ENCODE data around the gene ERC1.
A peak's percentile ranks its signal among the peaks of the same experiment; 100 is the strongest.

The ERC1 gene

DNA sequence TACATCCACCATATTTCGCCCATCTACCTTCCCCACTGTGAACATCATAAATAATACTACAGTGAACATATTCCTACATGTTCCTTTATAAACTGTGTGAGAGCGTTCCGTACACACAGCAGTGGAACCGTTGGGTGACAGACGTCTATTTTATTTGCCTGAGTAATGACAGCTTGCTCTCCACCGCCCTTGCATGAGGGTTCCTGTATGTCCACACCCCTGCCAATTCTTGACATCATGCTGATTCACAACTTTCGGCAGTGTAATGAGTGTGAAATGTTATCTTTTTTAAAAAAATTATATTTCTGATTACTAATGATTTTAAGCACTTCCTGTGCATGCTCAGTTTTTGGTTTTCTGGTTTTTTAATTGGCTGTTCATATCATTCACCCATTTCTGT lies 37.2 kb upstream of the ERC1 start:
- H3K4me1 ChIP-seq (ENCODE audit: control insufficient read depth, insufficient read depth, low read length), result peaks cover 2% of the 10 kb centered on the region; the same call in 1 of the 2 replicates
- CTCF ChIA-PET, result interaction anchor here (0.6 to 1.3 kb wide), 3 partner anchors 71 to 378 kb away, joined by 3 to 5 read pairs (median 3); no protein-coding TSS in a partner anchor
- no peak overlapping the region for H3K4me3 ChIP-seq (ENCODE audit: low read depth, low read length)
- H3K27ac ChIP-seq (ENCODE audit: extremely low read depth, low read depth, low read length), result no peak overlapping the region
- POLR2A ChIA-PET, result no interaction called here
- no peak for TF ChIP-seq ZNF274 (IDR thresholded peaks at IDR 0.05; ENCODE audit: low read length)
- no peak for TF ChIP-seq ZNF274 (tag by site-specific recombination; IDR thresholded peaks at IDR 0.05; ENCODE audit: borderline replicate concordance)
- peak; percentile 53 for TF ChIP-seq KLF1 (tag by site-specific recombination; IDR thresholded peaks at IDR 0.05)
- TF ChIP-seq ZNF335 (tag by site-specific recombination; conservative IDR thresholded peaks at IDR 0.05), result peak; percentile 46; the same call in 1 of the 2 replicates
- H3K36me3 ChIP-seq (ENCODE audit: control insufficient read depth in 2 of 2, insufficient read depth in 1 of 2, low read length in 2 of 2), result no peaks in the 10 kb centered on the region
- no peaks in the 10 kb centered on the region for H3K9me3 ChIP-seq (ENCODE audit: control insufficient read depth, insufficient read depth, low read depth, low read length)

GRCh38 chr12:954741-955140 lies 36.3 kb upstream of the ERC1 start:
- Histone ChIP-seq H3K9me3 (ENCODE audit: control insufficient read depth, insufficient read depth, low read depth, low read length) (no peaks in the 10 kb centered on the region), H3K36me3 (ENCODE audit: control insufficient read depth in 2 of 2, insufficient read depth in 1 of 2, low read length in 2 of 2) (no peaks in the 10 kb centered on the region), H3K27ac (ENCODE audit: extremely low read depth, low read depth, low read length) (no peak overlapping the region), H3K4me3 (ENCODE audit: low read depth, low read length) (no peak overlapping the region), H3K4me1 (ENCODE audit: control insufficient read depth, insufficient read depth, low read length) (peaks cover 3% of the 10 kb centered on the region; the same call in 1 of the 2 replicates)
- POLR2A ChIA-PET, result no interaction called here
- TF ChIP-seq ZBTB20 (tag by site-specific recombination; IDR thresholded peaks at IDR 0.05) (no peak), SP7 (tag by site-specific recombination; IDR thresholded peaks at IDR 0.05) (peak; percentile 28; the same call in 1 of the 2 replicates), SP3 (tag by site-specific recombination; IDR thresholded peaks at IDR 0.05) (no peak), EGR2 (tag by site-specific recombination; IDR thresholded peaks at IDR 0.05; ENCODE audit: low read depth) (no peak)
- TF ChIP-seq, protein P1, sequence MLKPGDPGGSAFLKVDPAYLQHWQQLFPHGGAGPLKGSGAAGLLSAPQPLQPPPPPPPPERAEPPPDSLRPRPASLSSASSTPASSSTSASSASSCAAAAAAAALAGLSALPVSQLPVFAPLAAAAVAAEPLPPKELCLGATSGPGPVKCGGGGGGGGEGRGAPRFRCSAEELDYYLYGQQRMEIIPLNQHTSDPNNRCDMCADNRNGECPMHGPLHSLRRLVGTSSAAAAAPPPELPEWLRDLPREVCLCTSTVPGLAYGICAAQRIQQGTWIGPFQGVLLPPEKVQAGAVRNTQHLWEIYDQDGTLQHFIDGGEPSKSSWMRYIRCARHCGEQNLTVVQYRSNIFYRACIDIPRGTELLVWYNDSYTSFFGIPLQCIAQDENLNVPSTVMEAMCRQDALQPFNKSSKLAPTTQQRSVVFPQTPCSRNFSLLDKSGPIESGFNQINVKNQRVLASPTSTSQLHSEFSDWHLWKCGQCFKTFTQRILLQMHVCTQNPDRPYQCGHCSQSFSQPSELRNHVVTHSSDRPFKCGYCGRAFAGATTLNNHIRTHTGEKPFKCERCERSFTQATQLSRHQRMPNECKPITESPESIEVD (tag by site-specific recombination; IDR thresholded peaks at IDR 0.05), result 0 out of 2 replicates have a peak, but pooled peaks have one; percentile 11
- CTCF ChIA-PET, result no interaction called here

GRCh38 chr12:955939-956338 lies 35.1 kb upstream of the ERC1 start:
- POLR2A ChIA-PET, result no interaction called here

More at GRCh38 chr12:955939-956338, 35.1 kb upstream of the ERC1 start:
- peaks cover 3% of the 10 kb centered on the region; the same call in 1 of the 2 replicates for H3K4me1 ChIP-seq (ENCODE audit: control insufficient read depth, insufficient read depth, low read length)
- H3K9me3 ChIP-seq (ENCODE audit: control insufficient read depth, insufficient read depth, low read depth, low read length), result no peaks in the 10 kb centered on the region
- CTCF ChIA-PET, result interaction anchor here (1.0 kb wide), 1 partner anchor 137 kb away, joined by 3 read pairs; no protein-coding TSS in a partner anchor
- H3K36me3 ChIP-seq (ENCODE audit: control insufficient read depth in 2 of 2, insufficient read depth in 1 of 2, low read length in 2 of 2), result no peaks in the 10 kb centered on the region
- no peak overlapping the region for H3K4me3 ChIP-seq (ENCODE audit: low read depth, low read length)
- TF ChIP-seq ZNF433 (tag by site-specific recombination; IDR thresholded peaks at IDR 0.05; ENCODE audit: low read depth) (no peak), ZSCAN23 (tag by site-specific recombination; IDR thresholded peaks at IDR 0.05) (no peak), ZNF48 (tag by site-specific recombination; IDR thresholded peaks at IDR 0.05) (no peak), ZNF354C (tag by site-specific recombination; IDR thresholded peaks at IDR 0.05; ENCODE audit: borderline replicate concordance, low read depth) (no peak), GLI4 (tag by site-specific recombination; IDR thresholded peaks at IDR 0.05) (no peak), ZNF112 (tag by site-specific recombination; IDR thresholded peaks at IDR 0.05) (no peak), FEZF1 (tag by site-specific recombination; IDR thresholded peaks at IDR 0.05) (no peak), ZNF174 (tag by site-specific recombination; IDR thresholded peaks at IDR 0.05) (no peak), ZNF704 (tag by site-specific recombination; IDR thresholded peaks at IDR 0.05) (no peak)
- TF ChIP-seq, protein P2, sequence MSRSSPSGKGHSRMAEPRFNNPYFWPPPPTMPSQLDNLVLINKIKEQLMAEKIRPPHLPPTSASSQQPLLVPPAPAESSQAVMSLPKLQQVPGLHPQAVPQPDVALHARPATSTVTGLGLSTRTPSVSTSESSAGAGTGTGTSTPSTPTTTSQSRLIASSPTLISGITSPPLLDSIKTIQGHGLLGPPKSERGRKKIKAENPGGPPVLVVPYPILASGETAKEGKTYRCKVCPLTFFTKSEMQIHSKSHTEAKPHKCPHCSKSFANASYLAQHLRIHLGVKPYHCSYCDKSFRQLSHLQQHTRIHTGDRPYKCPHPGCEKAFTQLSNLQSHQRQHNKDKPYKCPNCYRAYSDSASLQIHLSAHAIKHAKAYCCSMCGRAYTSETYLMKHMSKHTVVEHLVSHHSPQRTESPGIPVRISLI (tag by site-specific recombination; IDR thresholded peaks at IDR 0.05), result no peak
- TF ChIP-seq, protein P1 (tag by site-specific recombination; IDR thresholded peaks at IDR 0.05), result no peak
- no peak overlapping the region for H3K27ac ChIP-seq (ENCODE audit: extremely low read depth, low read depth, low read length)
